H9 (cell line): Measurements from ENCODE around the gene LRTM2. TPM values are rescaled to one million over a fixed set of nuclear protein-coding genes. Genes with fewer than 3 reads are reported as not detected.

Experiments used
- DNase-seq: peaks from one replicate; pipeline ENCODE4 v3.0.0-alpha.2; 2017
- H2AFZ ChIP-seq: one replicate; pipeline ENCODE4 v1.6.1; 2013; ENCODE audit warnings: mild to moderate bottlenecking, low read length, control low read depth, moderate library complexity
- H2AK5ac ChIP-seq: 2 replicates; pipeline ENCODE4 v1.6.1; 2013; ENCODE audit warnings: low read length, control low read depth, mixed read lengths; ENCODE audit not compliant: insufficient read length
- H2BK120ac ChIP-seq: one replicate; pipeline ENCODE4 v1.6.1; 2013; ENCODE audit warnings: low read depth, mild to moderate bottlenecking, low read length, control low read depth, inconsistent platforms; ENCODE audit not compliant: poor library complexity, severe bottlenecking
- H2BK12ac ChIP-seq: 2 replicates; pipeline ENCODE4 v1.6.1; 2013; ENCODE audit warnings: low read length, control low read depth, mixed read lengths, low read depth; ENCODE audit not compliant: insufficient read length
- H2BK15ac ChIP-seq: 2 replicates; pipeline ENCODE4 v1.6.1; 2013; ENCODE audit warnings: low read depth, low read length, control low read depth
- H2BK20ac ChIP-seq: one replicate; pipeline ENCODE4 v1.6.1; 2013; ENCODE audit warnings: low read depth, mild to moderate bottlenecking, low read length, control low read depth, inconsistent platforms; ENCODE audit not compliant: poor library complexity, severe bottlenecking
- H2BK5ac ChIP-seq: 2 replicates; pipeline ENCODE4 v1.6.1; 2013; ENCODE audit warnings: low read length, control low read depth, mixed read lengths; ENCODE audit not compliant: insufficient read length
- H3K14ac ChIP-seq: 2 replicates; pipeline ENCODE4 v1.6.1; 2013; ENCODE audit warnings: low read length, control low read depth; ENCODE audit not compliant: insufficient read depth
- H3K18ac ChIP-seq: 2 replicates; pipeline ENCODE4 v1.6.1; 2013; ENCODE audit warnings: low read depth, mild to moderate bottlenecking, mixed read lengths, low read length, control low read depth; ENCODE audit not compliant: insufficient read length
- H3K23ac ChIP-seq: 2 replicates; pipeline ENCODE4 v1.6.1; 2013; ENCODE audit warnings: low read length, control low read depth, mixed read lengths, low read depth; ENCODE audit not compliant: insufficient read length
- H3K23me2 ChIP-seq: 2 replicates; pipeline ENCODE4 v1.6.1; 2013; ENCODE audit warnings: low read depth, mild to moderate bottlenecking, mixed read lengths, low read length, control low read depth; ENCODE audit not compliant: insufficient read length, poor library complexity, severe bottlenecking
- H3K27ac ChIP-seq: 2 replicates; pipeline ENCODE4 v1.5.1; 2013; ENCODE audit warnings: low read length, control low read depth, mixed read lengths, low read depth; ENCODE audit not compliant: insufficient read length
- H3K27me3 ChIP-seq: 2 replicates; pipeline ENCODE4 v1.6.1; 2013; ENCODE audit warnings: low read length, control low read depth, inconsistent platforms; ENCODE audit not compliant: insufficient read depth
- H3K4ac ChIP-seq: 2 replicates; pipeline ENCODE4 v1.6.1; 2013; ENCODE audit warnings: low read depth, mild to moderate bottlenecking, control low read depth, inconsistent platforms, low read length, moderate library complexity
- H3K4me1 ChIP-seq: 2 replicates; pipeline ENCODE4 v1.6.1; 2013; ENCODE audit warnings: low read length, control low read depth, inconsistent platforms; ENCODE audit not compliant: insufficient read depth
- H3K4me2 ChIP-seq: 2 replicates; pipeline ENCODE4 v1.6.1; 2013; ENCODE audit warnings: low read length, control low read depth, mixed read lengths; ENCODE audit not compliant: insufficient read length, insufficient read depth
- H3K56ac ChIP-seq: 2 replicates; pipeline ENCODE4 v1.6.1; 2013; ENCODE audit warnings: low read depth, mild to moderate bottlenecking, mixed read lengths, low read length, control low read depth; ENCODE audit not compliant: insufficient read length
- H3K79me1 ChIP-seq: 2 replicates; pipeline ENCODE4 v1.6.1; 2013; ENCODE audit warnings: low read depth, mild to moderate bottlenecking, moderate library complexity, low read length, control low read depth, inconsistent platforms; ENCODE audit not compliant: insufficient read depth, poor library complexity, severe bottlenecking
- H3K79me2 ChIP-seq: 2 replicates; pipeline ENCODE4 v1.6.1; 2013; ENCODE audit warnings: low read length, control low read depth, inconsistent platforms; ENCODE audit not compliant: insufficient read depth
- H3K9ac ChIP-seq: 2 replicates; pipeline ENCODE4 v1.6.1; 2013; ENCODE audit warnings: low read length, control low read depth, mixed read lengths; ENCODE audit not compliant: insufficient read length; ENCODE audit errors: extremely low read depth
- H3K9me3 ChIP-seq: one replicate; pipeline ENCODE4 v1.6.1; 2013; ENCODE audit warnings: low read depth, low read length, inconsistent platforms; ENCODE audit not compliant: control insufficient read depth
- H3T11ph ChIP-seq: one replicate; pipeline ENCODE4 v1.6.1; 2013; ENCODE audit warnings: mild to moderate bottlenecking, low read length, control low read depth, inconsistent platforms
- H4K20me1 ChIP-seq: one replicate; pipeline ENCODE4 v1.6.1; 2013; ENCODE audit not compliant: control insufficient read depth, insufficient read length, insufficient read depth
- H4K5ac ChIP-seq: 2 replicates; pipeline ENCODE4 v1.6.1; 2013; ENCODE audit warnings: low read depth, mild to moderate bottlenecking, mixed read lengths, low read length, control low read depth; ENCODE audit not compliant: insufficient read length
- H4K8ac ChIP-seq: replicated peaks from 2 replicates; pipeline ENCODE4 v1.6.1; 2013; ENCODE audit warnings: low read length, control low read depth, mixed read lengths, low read depth; ENCODE audit not compliant: insufficient read length
- H4K91ac ChIP-seq: 2 replicates; pipeline ENCODE4 v1.6.1; 2013; ENCODE audit warnings: low read depth, mild to moderate bottlenecking, moderate library complexity, mixed read lengths, low read length, control low read depth; ENCODE audit not compliant: insufficient read length
- H3K27ac Mint-ChIP-seq, 3 experiments: 2 replicates in 2 of 3; 3 replicates in 1 of 3; pipeline ENCODE4 v1.8.0; 2020 to 2021; ENCODE audit warnings: mixed read lengths in 3 of 3, mild to moderate bottlenecking in 1 of 3, moderate library complexity in 1 of 3
- H3K27me3 Mint-ChIP-seq: 2 replicates; pipeline ENCODE4 v1.8.0; 2021; ENCODE audit warnings: low read depth, mild to moderate bottlenecking, moderate library complexity, mixed read lengths
- H3K36me3 Mint-ChIP-seq, 3 experiments: 2 replicates in 2 of 3; 3 replicates in 1 of 3; pipeline ENCODE4 v1.8.0; 2020 to 2021; ENCODE audit warnings: low read depth in 3 of 3, mixed read lengths in 3 of 3; ENCODE audit not compliant: insufficient read depth in 1 of 3
- H3K4me1 Mint-ChIP-seq, 2 experiments: 2 replicates each; pipeline ENCODE4 v1.8.0; 2020; ENCODE audit warnings: mixed read lengths in 2 of 2
- H3K4me3 Mint-ChIP-seq, 2 experiments: 2 replicates in 1 of 2; 3 replicates in 1 of 2; pipeline ENCODE4 v1.8.0; 2020 to 2021; ENCODE audit warnings: mild to moderate bottlenecking in 2 of 2, mixed read lengths in 2 of 2, moderate library complexity in 1 of 2
- H3K9me3 Mint-ChIP-seq, 2 experiments: 2 replicates in 1 of 2; 3 replicates in 1 of 2; pipeline ENCODE4 v1.8.0; 2020; ENCODE audit warnings: mild to moderate bottlenecking in 2 of 2, mixed read lengths in 2 of 2, moderate library complexity in 1 of 2
- CTCF ChIP-seq: fragments of 200-600 bp; sonication (generic); conservative IDR thresholded peaks from 3 replicates; pipeline ENCODE4 v1.8.0; 2021; ENCODE audit warnings: antibody characterized with exemption, mild to moderate bottlenecking
- WGBS: extraction: QIAGEN DNeasy Blood & Tissue Kit; methylation state at CpG from one replicate; pipeline ENCODE4 v1.1.7; 2013; ENCODE audit warnings: missing lambda C conversion rate, low lambda C conversion rate, mixed read lengths; ENCODE audit not compliant: insufficient read length; ENCODE audit errors: extremely low coverage; 5-methylcytosine and 5-hydroxymethylcytosine counted together
- total RNA-seq: library from RNA; stranded (reverse); gene quantifications from 2 replicates; pipeline ENCODE4 v1.2.1, GENCODE V29; 2021

Gene LRTM2
- total RNA-seq, 1 experiment from 2014 or later: not detected

DNA sequence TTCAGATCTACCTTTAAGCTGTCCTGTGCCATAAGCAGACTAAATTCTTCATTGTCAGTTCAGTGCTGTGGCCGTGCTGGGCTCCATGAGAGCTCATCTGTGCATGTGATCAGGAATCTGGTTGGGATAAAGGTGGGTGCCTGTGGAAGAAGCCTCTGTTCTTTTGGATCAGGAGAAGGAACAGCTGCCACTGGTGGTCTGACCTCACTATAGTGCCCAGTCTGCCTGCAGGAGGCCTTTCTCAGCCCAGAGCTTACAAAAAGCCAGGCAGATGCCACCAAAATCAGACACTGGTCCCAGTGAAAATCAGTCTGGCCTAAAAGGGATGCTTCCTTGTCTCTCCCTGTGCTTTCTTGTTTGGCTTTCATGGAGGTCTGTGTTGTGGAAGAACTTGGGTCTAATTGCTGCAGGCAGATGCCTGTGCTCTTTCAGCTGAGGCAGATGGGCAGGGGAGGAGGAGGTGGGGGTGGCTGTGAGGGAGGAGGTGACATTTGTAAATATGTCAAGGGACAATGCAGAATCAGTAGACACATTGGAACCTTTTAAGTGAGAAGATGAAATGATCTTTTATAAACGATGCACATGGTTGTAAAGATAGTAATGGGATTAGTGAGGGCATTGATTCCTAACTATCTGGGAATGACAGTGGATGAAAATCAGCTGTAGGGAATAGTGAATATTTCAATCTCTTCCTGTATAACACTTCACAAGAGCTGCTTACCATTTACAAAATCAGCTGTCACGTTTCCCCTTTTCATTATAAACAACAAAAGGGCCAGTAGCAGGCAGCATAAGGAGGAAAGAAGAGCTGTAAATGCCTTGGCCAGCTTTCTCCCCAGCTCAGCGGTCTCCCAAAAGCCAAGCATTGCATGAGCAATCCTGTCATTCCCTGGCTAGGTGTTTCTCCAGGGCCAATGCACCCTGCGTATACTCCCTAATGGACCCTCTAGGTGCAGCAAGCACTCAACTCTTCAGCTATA is 53.5 kb downstream of the LRTM2 start:
- no peak overlapping the region for H4K91ac ChIP-seq
- no peak overlapping the region for H3K4ac ChIP-seq
- H3K9me3 ChIP-seq: no peaks in the 10 kb centered on the region
- H3K27ac ChIP-seq: no peak overlapping the region
- H3K4me3 Mint-ChIP-seq: no peak overlapping the region
- no peaks in the 10 kb centered on the region for H3K4me1 ChIP-seq
- peaks cover 7% of the 10 kb centered on the region for H3K27me3 Mint-ChIP-seq
- WGBS: no CpG with 5 or more reads among the region's 5 CpGs
- H4K8ac ChIP-seq: no peak overlapping the region
- no peak overlapping the region for H3K27ac Mint-ChIP-seq
- no peak overlapping the region for H3T11ph ChIP-seq
- no peak overlapping the region for H2AK5ac ChIP-seq
- no peak overlapping the region; the same call in 1 of the 2 replicates for H3K14ac ChIP-seq
- peaks cover 6 to 7% of the 10 kb centered on the region in 2 experiments; a peak in 4 of 5 replicates for H3K9me3 Mint-ChIP-seq
- H3K27me3 ChIP-seq: no peaks in the 10 kb centered on the region
- no peak overlapping the region for H3K9ac ChIP-seq
- H2AFZ ChIP-seq: no peak overlapping the region
- H3K79me2 ChIP-seq: no peaks in the 10 kb centered on the region
- TF ChIP-seq CTCF: no peak
- H3K79me1 ChIP-seq: no peaks in the 10 kb centered on the region
- no peak overlapping the region for H3K56ac ChIP-seq
- peaks cover 3% of the 10 kb centered on the region for H4K20me1 ChIP-seq
- no peak overlapping the region for H2BK5ac ChIP-seq
- H3K23me2 ChIP-seq: no peaks in the 10 kb centered on the region
- no peaks in the 10 kb centered on the region; a peak in 3 of 7 replicates for H3K36me3 Mint-ChIP-seq
- H2BK20ac ChIP-seq: no peak overlapping the region
- no peak for DNase-seq
- H2BK120ac ChIP-seq: no peak overlapping the region
- no peak overlapping the region for H3K4me2 ChIP-seq
- no peak overlapping the region for H3K23ac ChIP-seq
- H4K5ac ChIP-seq: no peak overlapping the region
- peaks cover 5 to 10% of the 10 kb centered on the region in 2 experiments; a peak in 3 of 4 replicates for H3K4me1 Mint-ChIP-seq
- H3K18ac ChIP-seq: no peak overlapping the region
- no peak overlapping the region for H2BK15ac ChIP-seq
- H2BK12ac ChIP-seq: no peak overlapping the region
